GF-D8 (cell line): ENCODE measurements around the gene ALG14.
"Not testable (repeated sequence)": the region's sequence is repeated elsewhere in the genome, so short reads cannot be mapped to it uniquely, and the experiment has no call there.

Experiments used
- DNase-seq: peaks from one replicate; lab custom pipeline; 2025; lab: John Stamatoyannopoulos, UW

ALG14 gene

GRCh38 chr1:94953746-94954145 is 119.0 kb downstream of the ALG14 start:
- DNase-seq: no peak

GRCh38 chr1:94953107-94953506 is 119.6 kb downstream of the ALG14 start:
- no peak for DNase-seq

DNA sequence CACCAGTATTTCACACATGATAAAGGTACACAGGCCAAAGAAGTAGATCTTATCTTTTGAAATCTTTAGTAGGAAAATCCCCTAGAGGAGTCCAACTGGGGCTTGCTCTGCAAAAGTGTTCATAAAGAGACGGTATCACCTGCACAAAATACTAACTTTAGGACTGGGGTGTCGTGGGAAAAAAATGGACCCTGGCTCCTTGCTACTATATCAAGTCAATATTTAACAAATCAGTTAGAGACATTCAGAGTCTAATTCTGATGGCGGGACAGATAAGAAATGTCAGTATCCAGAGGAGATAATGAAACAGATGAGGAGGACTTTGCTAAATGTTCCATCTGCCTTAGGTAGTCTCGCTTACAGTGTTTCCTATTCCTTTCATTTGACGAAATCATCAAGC is 120.2 kb downstream of the ALG14 start:
- DNase-seq: no peak

GRCh38 chr1:94951509-94952208 is 121.1 kb downstream of the ALG14 start:
- no peak for DNase-seq

GRCh38 chr1:94951046-94951445 is 121.7 kb downstream of the ALG14 start:
- DNase-seq: no peak

- DNase-seq: peak; percentile 21
Observed at GRCh38 chr1:94949681-94950661, 122.8 kb downstream of the ALG14 start.

GRCh38 chr1:94947437-94947836 is 125.3 kb downstream of the ALG14 start:
- DNase-seq: no peak

DNA sequence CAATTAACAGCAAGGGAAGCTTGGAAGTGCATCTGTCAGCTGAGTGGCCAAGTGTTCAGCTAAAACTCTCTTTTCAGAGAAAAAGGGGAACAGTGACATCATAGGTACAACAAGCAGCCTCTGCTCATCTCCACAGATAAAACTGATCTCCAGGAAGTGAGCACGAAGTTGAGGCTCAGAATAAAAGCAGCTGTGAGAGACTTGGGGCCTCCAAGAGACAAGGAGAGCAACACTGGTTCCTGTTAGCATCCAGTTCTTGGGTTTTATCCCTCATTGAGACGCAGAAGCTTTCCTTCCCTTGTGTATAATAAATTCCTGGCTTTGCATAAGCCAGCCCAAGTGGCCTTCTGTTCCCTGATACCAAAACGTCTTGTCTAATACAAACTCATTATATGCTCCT is 125.9 kb downstream of the ALG14 start:
- DNase-seq: no peak

GRCh38 chr1:94942171-94943128 is 130.3 kb downstream of the ALG14 start:
- no peak for DNase-seq

GRCh38 chr1:94941480-94941879 is 131.3 kb downstream of the ALG14 start:
- not testable (repeated sequence) for DNase-seq

DNA sequence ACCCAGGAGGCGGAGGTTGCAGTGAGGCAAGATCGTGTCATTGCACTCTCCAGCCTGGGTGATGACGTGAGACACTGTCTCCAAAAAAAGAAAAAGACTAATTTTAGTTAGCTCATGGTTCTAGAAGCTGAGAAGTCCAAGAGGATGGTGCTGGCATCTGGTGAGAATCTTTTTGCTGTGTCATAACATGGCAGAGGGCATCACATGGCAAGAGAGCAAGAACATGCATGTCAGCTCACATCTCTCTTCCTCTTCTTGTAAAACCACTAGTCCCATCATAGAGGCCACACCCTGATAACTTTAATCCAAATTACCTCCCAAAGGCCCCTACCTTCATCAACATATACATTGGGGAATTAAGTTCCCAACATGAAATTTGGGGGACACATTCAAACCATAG is 132.0 kb downstream of the ALG14 start:
- DNase-seq: no peak

GRCh38 chr1:94937820-94938219 is 134.9 kb downstream of the ALG14 start:
- no peak for DNase-seq

- no peak for DNase-seq
Observed at GRCh38 chr1:94936861-94937620, 135.7 kb downstream of the ALG14 start.

DNA sequence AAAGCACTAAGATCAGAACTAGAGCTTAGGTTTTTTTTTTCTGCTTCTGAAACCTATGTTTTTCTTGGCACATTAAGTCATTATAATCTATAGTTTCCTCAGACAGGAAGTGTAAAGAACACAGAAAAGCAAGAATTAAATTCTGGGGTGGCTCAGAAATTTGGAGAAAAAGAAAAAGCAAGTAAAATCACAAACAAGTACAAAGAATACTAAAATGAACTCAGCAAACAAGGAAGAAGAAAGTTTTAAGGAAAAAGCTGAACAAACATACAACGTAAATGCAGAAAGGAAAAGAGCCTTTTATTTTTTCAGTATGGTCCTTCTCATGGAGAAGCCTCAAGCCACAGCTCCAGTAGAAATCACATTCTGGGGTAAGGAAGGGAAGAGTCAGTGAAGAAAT is 137.3 kb downstream of the ALG14 start:
- DNase-seq: no peak

DNA sequence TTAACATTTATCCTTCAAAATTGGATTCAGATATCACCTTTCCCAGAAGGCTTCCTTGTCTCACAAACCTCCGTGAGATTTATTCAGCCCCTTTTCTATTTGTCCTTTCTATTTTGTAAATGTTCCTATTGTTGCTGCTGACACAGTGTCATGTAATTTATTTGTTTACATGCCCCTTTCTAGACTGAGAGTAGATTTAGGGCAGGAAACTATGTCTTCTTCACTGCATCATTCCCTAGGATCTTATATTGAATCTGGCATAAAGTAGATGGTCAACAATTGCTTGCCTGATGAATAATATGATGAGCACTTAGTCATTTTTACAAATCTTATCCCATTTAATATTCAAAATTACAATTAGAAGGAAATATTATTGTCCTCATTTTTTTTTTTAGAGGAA is 137.7 kb downstream of the ALG14 start:
- no peak for DNase-seq

- no peak for DNase-seq
Observed at GRCh38 chr1:94934551-94934950, 138.2 kb downstream of the ALG14 start.

GRCh38 chr1:94931254-94931841 is 141.4 kb downstream of the ALG14 start:
- no peak for DNase-seq

- no peak for DNase-seq
Observed at GRCh38 chr1:94929351-94930217, 143.2 kb downstream of the ALG14 start.

GRCh38 chr1:94928293-94928939 is 144.3 kb downstream of the ALG14 start:
- DNase-seq: no peak
